Mesenchymal stem cell (in vitro differentiated cells and primary cell): Measurements from ENCODE around the gene GARIN5B.

ENCODE experiments used
- DNase-seq: peaks from one replicate; pipeline ENCODE4 v3.0.0-alpha.2; 2013
- H2AFZ ChIP-seq: one replicate; pipeline ENCODE4 v1.6.1; 2013; ENCODE audit warnings: low read depth, mild to moderate bottlenecking, control low read depth, inconsistent platforms, low read length, moderate library complexity
- H2AK5ac ChIP-seq: 2 replicates; pipeline ENCODE4 v1.6.1; 2013; ENCODE audit warnings: low read length, moderate library complexity, mild to moderate bottlenecking, inconsistent platforms; ENCODE audit not compliant: severe bottlenecking
- H2BK120ac ChIP-seq: one replicate; pipeline ENCODE4 v1.6.1; 2013; ENCODE audit warnings: low read depth, mild to moderate bottlenecking, inconsistent platforms, low read length, moderate library complexity
- H2BK12ac ChIP-seq, 2 experiments: one replicate each; pipeline ENCODE4 v1.6.1; 2013; ENCODE audit warnings: inconsistent platforms in 2 of 2, low read length in 2 of 2, mild to moderate bottlenecking in 2 of 2, moderate library complexity in 2 of 2, control low read depth in 1 of 2
- H2BK15ac ChIP-seq: one replicate; pipeline ENCODE4 v1.6.1; 2013; ENCODE audit warnings: mild to moderate bottlenecking, low read depth, inconsistent platforms; ENCODE audit not compliant: poor library complexity, severe bottlenecking
- H2BK5ac ChIP-seq: 2 replicates; pipeline ENCODE4 v1.6.1; 2013; ENCODE audit warnings: low read depth, mild to moderate bottlenecking, low read length, control low read depth, inconsistent platforms; ENCODE audit not compliant: poor library complexity, severe bottlenecking
- H3K14ac ChIP-seq, 2 experiments: one replicate each; pipeline ENCODE4 v1.6.1; 2013; ENCODE audit warnings: inconsistent platforms in 2 of 2, low read length in 2 of 2, control low read depth in 1 of 2, mild to moderate bottlenecking in 1 of 2, moderate library complexity in 1 of 2
- H3K18ac ChIP-seq, 2 experiments: one replicate each; pipeline ENCODE4 v1.6.1; 2013; ENCODE audit warnings: inconsistent platforms in 2 of 2, low read length in 2 of 2, control low read depth in 1 of 2, low read depth in 1 of 2, mild to moderate bottlenecking in 1 of 2
- H3K23ac ChIP-seq, 2 experiments: one replicate each; pipeline ENCODE4 v1.6.1; 2013; ENCODE audit warnings: inconsistent platforms in 2 of 2, low read length in 2 of 2, mild to moderate bottlenecking in 2 of 2, moderate library complexity in 2 of 2, control low read depth in 1 of 2
- H3K27ac ChIP-seq: 2 replicates; pipeline ENCODE4 v1.5.1; 2013; ENCODE audit warnings: mild to moderate bottlenecking, moderate library complexity, low read length, control low read depth, inconsistent platforms; ENCODE audit not compliant: poor library complexity, severe bottlenecking
- H3K27me3 ChIP-seq, 2 experiments: 2 replicates each; pipeline versions ENCODE4 v1.6.1 to v1.7.0; 2013; ENCODE audit warnings: low read length in 2 of 2, mild to moderate bottlenecking in 2 of 2, moderate library complexity in 2 of 2, control low read depth in 1 of 2, inconsistent platforms in 1 of 2; ENCODE audit not compliant: control insufficient read depth in 1 of 2, insufficient read depth in 1 of 2
- H3K36me3 ChIP-seq, 2 experiments: 2 replicates each; pipeline versions ENCODE4 v1.6.1 to v1.7.0; 2013; ENCODE audit warnings: low read length in 2 of 2, control low read depth in 1 of 2, inconsistent platforms in 1 of 2, low read depth in 1 of 2, mild to moderate bottlenecking in 1 of 2; ENCODE audit not compliant: insufficient read depth in 2 of 2, control insufficient read depth in 1 of 2
- H3K4ac ChIP-seq, 2 experiments: one replicate each; pipeline ENCODE4 v1.6.1; 2013; ENCODE audit warnings: inconsistent platforms in 2 of 2, low read length in 2 of 2, mild to moderate bottlenecking in 2 of 2, moderate library complexity in 2 of 2, control low read depth in 1 of 2, low read depth in 1 of 2
- H3K4me1 ChIP-seq: 2 replicates; pipeline ENCODE4 v1.6.1; 2013; ENCODE audit warnings: low read depth, low read length, control low read depth; ENCODE audit not compliant: control insufficient read depth, insufficient read depth
- H3K4me2 ChIP-seq: 2 replicates; pipeline ENCODE4 v1.6.1; 2013; ENCODE audit warnings: low read length, mild to moderate bottlenecking, inconsistent platforms; ENCODE audit not compliant: poor library complexity, severe bottlenecking
- H3K4me3 ChIP-seq, 2 experiments: 2 replicates each; pipeline versions ENCODE4 v1.5.1 to v1.7.0; 2013; ENCODE audit warnings: low read length in 2 of 2, mild to moderate bottlenecking in 2 of 2, control low read depth in 1 of 2, low read depth in 1 of 2; ENCODE audit not compliant: insufficient read depth in 1 of 2
- H3K79me1 ChIP-seq: replicated peaks from 2 replicates; pipeline ENCODE4 v1.6.1; 2013; ENCODE audit warnings: mild to moderate bottlenecking, control low read depth, low read length, inconsistent platforms; ENCODE audit not compliant: poor library complexity, severe bottlenecking
- H3K9ac ChIP-seq: 2 replicates; pipeline ENCODE4 v1.7.0; 2013; ENCODE audit warnings: mild to moderate bottlenecking, low read length, moderate library complexity
- H3K9me3 ChIP-seq: 2 replicates; pipeline ENCODE4 v1.7.0; 2013; ENCODE audit warnings: mild to moderate bottlenecking, low read length; ENCODE audit not compliant: control insufficient read depth
- H4K8ac ChIP-seq: one replicate; pipeline ENCODE4 v1.6.1; 2013; ENCODE audit warnings: inconsistent platforms, mild to moderate bottlenecking, low read length, moderate library complexity
- H4K91ac ChIP-seq: one replicate; pipeline ENCODE4 v1.6.1; 2013; ENCODE audit warnings: mild to moderate bottlenecking, low read length, inconsistent platforms
- WGBS: methylation state at CpG from one replicate; pipeline ENCODE4 v1.1.7; 2013; ENCODE audit warnings: mixed read lengths; 5-methylcytosine and 5-hydroxymethylcytosine counted together

GARIN5B gene

GRCh38 chr19:55377356-55378131 is 14.5 kb upstream of the GARIN5B start:
- H3K36me3 ChIP-seq, result no peaks in the 10 kb centered on the region
- no peaks in the 10 kb centered on the region for H3K9me3 ChIP-seq
- H3K9ac ChIP-seq, result no peak overlapping the region
- peak overlapping the region; percentile 44 for H2BK15ac ChIP-seq
- H3K4me1 ChIP-seq, result peaks cover 51% of the 10 kb centered on the region
- H2BK5ac ChIP-seq, result no peak overlapping the region
- DNase-seq, result no peak
- peak overlapping the region in 1 of 2 experiments; percentile 56 for H3K23ac ChIP-seq
- peaks cover 4% of the 10 kb centered on the region for H3K79me1 ChIP-seq
- H3K18ac ChIP-seq, result peak overlapping the region in 1 of 2 experiments; percentile 25
- H2AFZ ChIP-seq, result no peak overlapping the region
- peak overlapping the region; percentile 56 for H4K91ac ChIP-seq
- H4K8ac ChIP-seq, result no peak overlapping the region
- H3K4me2 ChIP-seq, result no peak overlapping the region
- WGBS, result 15% methylated on average over 43 of the region's 43 CpGs
- H3K14ac ChIP-seq, result peak overlapping the region in 1 of 2 experiments; percentile 26
- H2BK120ac ChIP-seq, result no peak overlapping the region
- peaks cover 0 to 30% of the 10 kb centered on the region in 2 experiments for H3K27me3 ChIP-seq
- H3K4me3 ChIP-seq, result no peak overlapping the region
- no peak overlapping the region for H3K27ac ChIP-seq
- no peak overlapping the region for H3K4ac ChIP-seq
- peak overlapping the region in 1 of 2 experiments; percentile 3 for H2BK12ac ChIP-seq
- peak overlapping the region; percentile 27 for H2AK5ac ChIP-seq

DNA sequence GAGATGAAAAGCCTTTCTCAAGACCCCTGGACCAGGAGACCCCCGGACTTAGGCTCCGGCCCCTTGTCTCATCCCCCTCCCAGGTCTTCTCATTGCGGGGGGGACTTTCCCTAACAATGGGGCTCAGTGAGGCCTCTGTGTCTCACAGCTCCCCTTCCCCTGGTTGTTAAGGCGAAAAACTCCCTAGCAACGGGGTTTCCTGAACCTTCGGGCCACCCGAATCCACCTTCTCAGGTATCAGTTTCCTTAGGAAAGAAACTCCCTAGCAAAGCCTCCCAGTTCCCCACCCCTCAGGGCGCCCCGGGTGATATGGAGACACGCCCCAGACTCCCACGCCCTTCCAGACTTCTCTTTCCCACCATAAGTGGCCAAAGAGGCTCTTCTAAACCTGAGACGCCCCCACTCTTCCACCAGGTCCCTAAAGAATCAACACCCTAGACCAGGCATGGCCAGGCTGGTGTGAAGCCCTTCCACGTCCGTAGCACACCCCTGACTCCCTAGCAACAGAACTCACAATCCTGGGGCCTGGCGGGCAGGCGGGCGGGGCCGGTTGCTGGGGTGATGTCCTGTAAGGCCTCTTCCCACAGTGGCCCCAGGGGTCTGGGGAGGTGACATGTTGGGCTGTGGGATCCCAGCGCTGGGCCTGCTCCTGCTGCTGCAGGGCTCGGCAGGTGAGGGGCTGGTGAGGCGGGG is 13.3 kb upstream of the GARIN5B start, which contains the start of gene TMEM190:
Gene TMEM190 (plus strand): TSS at position 586 of the 693 bp plus-strand sequence. CDS start 28 bp downstream, at position 614.
- Histone ChIP-seq H3K18ac (peak within 1 kb of the TSS in 1 of 2 experiments; percentile 25), H2BK12ac (peak within 1 kb of the TSS in 1 of 2 experiments; percentile 3), H2BK120ac (no peak within 1 kb of the TSS), H3K4me1 (peaks cover 55% of the 10 kb centered on the region), H3K9ac (no peak within 1 kb of the TSS), H2BK15ac (no peak within 1 kb of the TSS), H3K79me1 (no peaks in the 10 kb centered on the region), H3K23ac (peak within 1 kb of the TSS in 1 of 2 experiments; percentile 56), H3K27ac (no peak within 1 kb of the TSS), H4K91ac (no peak within 1 kb of the TSS), H2BK5ac (no peak within 1 kb of the TSS), H3K27me3 (peaks cover 0 to 30% of the 10 kb centered on the region in 2 experiments), H3K14ac (peak within 1 kb of the TSS in 1 of 2 experiments; percentile 26), H3K4ac (no peak within 1 kb of the TSS), H2AK5ac (peak within 1 kb of the TSS; percentile 85), H3K4me3 (no peak within 1 kb of the TSS), H3K4me2 (no peak within 1 kb of the TSS), H3K36me3 (no peaks in the 10 kb centered on the region), H2AFZ (no peak within 1 kb of the TSS), H4K8ac (peak within 1 kb of the TSS; percentile 13), H3K9me3 (no peaks in the 10 kb centered on the region)
- 54% methylated on average over 19 of the region's 21 CpGs for WGBS
- DNase-seq, result no peak

GRCh38 chr19:55373993-55374757 is 11.1 kb upstream of the GARIN5B start:
- Histone ChIP-seq H3K27ac (peak overlapping the region; percentile 93), H3K4me2 (peak overlapping the region; percentile 20), H2AFZ (peak overlapping the region; percentile 59), H3K79me1 (no peaks in the 10 kb centered on the region), H3K4ac (peak overlapping the region; percentile 28 to 66), H3K9me3 (no peaks in the 10 kb centered on the region), H3K36me3 (no peaks in the 10 kb centered on the region), H3K27me3 (peaks cover 0 to 28% of the 10 kb centered on the region in 2 experiments), H3K4me3 (no peak overlapping the region), H3K9ac (no peak overlapping the region), H2BK15ac (peak overlapping the region; percentile 30), H3K4me1 (peaks cover 61% of the 10 kb centered on the region), H2BK12ac (peak overlapping the region in 1 of 2 experiments; percentile 64), H4K91ac (peak overlapping the region; percentile 22), H2BK120ac (peak overlapping the region; percentile 69), H4K8ac (peak overlapping the region; percentile 78), H2BK5ac (peak overlapping the region; percentile 92), H3K18ac (peak overlapping the region; percentile 68 to 72), H3K23ac (no peak overlapping the region), H3K14ac (peak overlapping the region in 1 of 2 experiments; percentile 76), H2AK5ac (peak overlapping the region; percentile 87)
- WGBS, result 6% methylated on average over 24 of the region's 31 CpGs
- DNase-seq, result peak; percentile 61
